HepG2 (cell line): ENCODE results near the gene PPM1G. TPM values are rescaled to one million over a fixed set of nuclear protein-coding genes. Genes with fewer than 3 reads are reported as not detected.

Experiments used
- CBX2 ChIP-seq, 2 experiments: fragments of 200-600 bp in 1 of 2; sonication (generic); formaldehyde crosslinking in 1 of 2; IDR thresholded peaks; 2 replicates each; pipeline versions ENCODE4 v1.7.0 to v1.8.1; 2018 to 2022; ENCODE audit warnings: low read depth in 2 of 2, low read length in 1 of 2, mild to moderate bottlenecking in 1 of 2, missing genetic modification reagents in 1 of 2
- FOXP1 ChIP-seq, 2 experiments: fragments of 450-650 bp in 1 of 2; IDR thresholded peaks; 2 replicates each; pipeline ENCODE4 v1.6.1; 2017 to 2018; ENCODE audit warnings: antibody characterized with exemption in 1 of 2
- GZF1 ChIP-seq: sonication (generic); formaldehyde crosslinking; IDR thresholded peaks from 2 replicates; pipeline ENCODE4 v1.5.1; 2020; ENCODE audit warnings: mild to moderate bottlenecking, missing genetic modification reagents
- KAT2B ChIP-seq: fragments of 150-350 bp; IDR thresholded peaks from 2 replicates; pipeline ENCODE4 v1.6.1; 2014; ENCODE audit warnings: low read depth, low read length, borderline replicate concordance
- KDM6A ChIP-seq: IDR thresholded peaks from 2 replicates; pipeline ENCODE4 v1.6.1; 2016; ENCODE audit warnings: low read depth
- MBNL3 ChIP-seq: fragments of 250-450 bp; sonication (Bioruptor Pico); conservative IDR thresholded peaks from 2 replicates; pipeline ENCODE4 v1.8.0; 2022; ENCODE audit warnings: mild to moderate bottlenecking, inconsistent platforms
- MEF2D ChIP-seq: sonication (generic); formaldehyde crosslinking; IDR thresholded peaks from 2 replicates; pipeline ENCODE4 v1.5.1; 2020; ENCODE audit warnings: mild to moderate bottlenecking, missing genetic modification reagents
- MXD4 ChIP-seq: IDR thresholded peaks from 2 replicates; pipeline ENCODE4 v1.6.1; 2016; ENCODE audit warnings: mild to moderate bottlenecking, missing biosample characterization, missing genetic modification reagents
- NFKB2 ChIP-seq: sonication (generic); formaldehyde crosslinking; IDR thresholded peaks from 2 replicates; pipeline ENCODE4 v1.4.0; 2020; ENCODE audit warnings: missing genetic modification reagents, borderline replicate concordance
- PRDM15 ChIP-seq: sonication (generic); formaldehyde crosslinking; IDR thresholded peaks from 2 replicates; pipeline ENCODE4 v1.4.0; 2020; ENCODE audit warnings: missing genetic modification reagents
- PTBP1 ChIP-seq: fragments of 200-400 bp; formaldehyde crosslinking; IDR thresholded peaks from 2 replicates; pipeline ENCODE4 v1.6.1; 2018; ENCODE audit warnings: low read length, low read depth; ENCODE audit not compliant: poor library complexity, severe bottlenecking
- RFX1 ChIP-seq: fragments of 450-650 bp; IDR thresholded peaks from 2 replicates; pipeline ENCODE4 v1.6.1; 2017
- SRSF4 ChIP-seq: fragments of 200-400 bp; formaldehyde crosslinking; IDR thresholded peaks from one replicate; pipeline ENCODE4 v1.6.1; 2018; ENCODE audit warnings: mild to moderate bottlenecking, low read depth, low read length, moderate library complexity; ENCODE audit not compliant: poor library complexity, severe bottlenecking
- SSRP1 ChIP-seq: IDR thresholded peaks from 2 replicates; pipeline ENCODE4 v1.6.1; 2016; ENCODE audit warnings: control low read depth
- TBP ChIP-seq: sonication (generic); formaldehyde crosslinking; IDR thresholded peaks from 2 replicates; pipeline ENCODE4 v1.5.0; 2020; ENCODE audit warnings: missing genetic modification reagents
- ZC3H13 ChIP-seq: sonication (generic); formaldehyde crosslinking; IDR thresholded peaks from 2 replicates; pipeline ENCODE4 v1.8.1; 2023; ENCODE audit warnings: mild to moderate bottlenecking, missing genetic modification reagents, moderate library complexity
- ZFAT ChIP-seq: sonication (generic); formaldehyde crosslinking; conservative IDR thresholded peaks from 2 replicates; pipeline ENCODE4 v1.8.1; 2023; ENCODE audit warnings: missing genetic modification reagents, inconsistent platforms
- ZFP36L1 ChIP-seq: sonication (generic); formaldehyde crosslinking; IDR thresholded peaks from 2 replicates; pipeline ENCODE4 v1.8.0; 2022; ENCODE audit warnings: mild to moderate bottlenecking, missing genetic modification reagents, moderate library complexity
- ZKSCAN5 ChIP-seq: sonication (generic); formaldehyde crosslinking; IDR thresholded peaks from 2 replicates; pipeline ENCODE4 v1.5.1; 2020; ENCODE audit warnings: mild to moderate bottlenecking, missing genetic modification reagents
- ZNF18 ChIP-seq: sonication (generic); formaldehyde crosslinking; IDR thresholded peaks from 2 replicates; pipeline ENCODE4 v1.8.0; 2022; ENCODE audit warnings: mild to moderate bottlenecking, missing genetic modification reagents; ENCODE audit not compliant: insufficient replicate concordance
- ZNF558 ChIP-seq: sonication (generic); formaldehyde crosslinking; IDR thresholded peaks from 2 replicates; pipeline ENCODE4 v1.9.0; 2022; ENCODE audit warnings: mild to moderate bottlenecking, missing genetic modification reagents, borderline replicate concordance
- ZNF572 ChIP-seq: sonication (generic); formaldehyde crosslinking; IDR thresholded peaks from 2 replicates; pipeline ENCODE4 v1.5.1; 2020; ENCODE audit warnings: mild to moderate bottlenecking, missing genetic modification reagents
- ZNF614 ChIP-seq: IDR thresholded peaks from 2 replicates; pipeline ENCODE4 v1.6.1; 2018; ENCODE audit warnings: missing biosample characterization, missing genetic modification reagents, inconsistent platforms, borderline replicate concordance
- polyA plus RNA-seq, 8 experiments: library from polyadenylated mRNA; depleted of rRNA in 3 of 8; stranded (reverse) in 7 of 8; unstranded in 1 of 8; fragments of >200 nt; fragmentation: Illumina TruSeq in 4 of 8; extraction: Trizol in 4 of 8; gene quantifications; 2 replicates each; pipeline versions ENCODE4 v1.2.1 to v1.2.3, GENCODE V29; 2011 to 2016; ENCODE audit warnings: low read depth in 4 of 8, missing spikeins in 1 of 8, mixed read lengths in 1 of 8; ENCODE audit not compliant: insufficient read depth in 1 of 8
- total RNA-seq, 5 experiments: library from RNA; depleted of rRNA; stranded (reverse); fragments of >200 nt; fragmentation: Illumina TruSeq; extraction: Trizol; gene quantifications; 2 replicates each; pipeline ENCODE4 v1.2.3, GENCODE V29; 2016; ENCODE audit warnings: low read depth in 1 of 5
- TF ChIP-seq, protein P1 (sequence below): sonication (generic); formaldehyde crosslinking; IDR thresholded peaks from 2 replicates; pipeline ENCODE4 v1.5.0; 2020; ENCODE audit warnings: missing genetic modification reagents, mild to moderate bottlenecking, borderline replicate concordance

PPM1G gene
- total and polyA plus RNA-seq, 2 of the 13 experiments (the other 11 are each of a cell fraction or from before 2014, with no cell fraction given): 58.2 to 213 TPM

DNA sequence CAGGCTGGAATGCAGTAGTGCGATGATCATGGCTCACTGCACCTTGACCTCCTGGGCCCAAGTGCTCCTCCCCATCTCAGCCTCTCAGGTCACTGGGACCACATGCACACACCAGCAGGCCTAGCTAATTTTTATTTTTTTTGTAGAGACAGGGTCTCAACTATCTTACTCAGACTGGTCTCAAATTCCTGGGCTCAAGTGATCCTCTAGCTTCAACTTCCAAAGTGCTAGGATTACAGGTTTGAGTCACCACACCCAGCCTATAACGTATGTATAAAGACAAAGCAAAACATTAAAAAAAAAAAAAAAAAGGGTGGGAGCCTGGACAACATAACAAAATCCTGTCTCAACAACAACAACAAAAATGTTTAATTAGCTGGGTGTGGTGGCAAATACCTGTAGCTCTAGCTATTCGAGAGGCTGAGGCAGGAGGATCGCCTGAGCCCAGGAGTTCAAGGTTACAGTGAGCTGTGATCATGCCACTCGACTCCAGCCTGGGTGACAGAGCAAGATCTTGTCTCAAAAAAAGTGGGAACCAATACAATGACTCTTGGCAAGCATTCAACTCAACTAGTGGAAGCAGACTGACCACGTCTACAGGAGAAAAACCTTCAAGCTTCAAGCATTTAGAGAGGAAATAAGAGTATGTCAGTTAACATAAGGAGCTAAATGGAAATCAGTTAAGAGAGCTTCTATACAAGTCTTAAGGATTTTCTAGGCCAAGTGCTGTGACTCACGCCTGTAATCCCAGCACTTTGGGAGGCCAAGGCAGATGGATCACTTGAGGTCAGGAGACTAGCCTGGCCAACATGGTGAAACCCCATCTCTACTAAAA is 55.4 kb downstream of the PPM1G start (continued):
- TF ChIP-seq MEF2D (CRISPR knock-in tag): no peak
- peak; percentile 55; the same call in 1 of the 2 replicates for TF ChIP-seq KDM6A (CRISPR knock-in tag)
- TF ChIP-seq PRDM15 (CRISPR knock-in tag): no peak
- no peak for TF ChIP-seq PTBP1
- no peak; the same call in 1 of the 2 replicates for TF ChIP-seq ZNF614 (CRISPR knock-in tag)
- no peak for TF ChIP-seq SRSF4
- TF ChIP-seq MBNL3 (CRISPR knock-in tag): no peak
- peak; percentile 65 for TF ChIP-seq FOXP1 (IDR thresholded peaks at IDR 0.05)
- 0 out of 2 replicates have a peak, but pooled peaks have one; percentile 23 for TF ChIP-seq FOXP1 (CRISPR knock-in tag; IDR thresholded peaks at IDR 0.05)
- TF ChIP-seq ZNF558: no peak
- TF ChIP-seq SSRP1 (CRISPR knock-in tag): no peak
- no peak; the same call in 1 of the 2 replicates for TF ChIP-seq MXD4 (CRISPR knock-in tag)
- no peak for TF ChIP-seq TBP
- no peak for TF ChIP-seq CBX2 (IDR thresholded peaks at IDR 0.05; ENCODE audit: low read depth, low read length)
- 0 out of 2 replicates have a peak, but pooled peaks have one; percentile 64 for TF ChIP-seq CBX2 (CRISPR knock-in tag; IDR thresholded peaks at IDR 0.05; ENCODE audit: low read depth)
- TF ChIP-seq ZC3H13 (CRISPR knock-in tag): no peak
- TF ChIP-seq NFKB2 (CRISPR knock-in tag): no peak
- TF ChIP-seq ZFAT: no peak
- TF ChIP-seq ZFP36L1 (CRISPR knock-in tag): no peak
- TF ChIP-seq ZKSCAN5 (CRISPR knock-in tag): no peak
- TF ChIP-seq GZF1 (CRISPR knock-in tag): no peak
- no peak for TF ChIP-seq ZNF572 (CRISPR knock-in tag)
- TF ChIP-seq KAT2B: no peak
- no peak for TF ChIP-seq RFX1
- TF ChIP-seq, protein P1, sequence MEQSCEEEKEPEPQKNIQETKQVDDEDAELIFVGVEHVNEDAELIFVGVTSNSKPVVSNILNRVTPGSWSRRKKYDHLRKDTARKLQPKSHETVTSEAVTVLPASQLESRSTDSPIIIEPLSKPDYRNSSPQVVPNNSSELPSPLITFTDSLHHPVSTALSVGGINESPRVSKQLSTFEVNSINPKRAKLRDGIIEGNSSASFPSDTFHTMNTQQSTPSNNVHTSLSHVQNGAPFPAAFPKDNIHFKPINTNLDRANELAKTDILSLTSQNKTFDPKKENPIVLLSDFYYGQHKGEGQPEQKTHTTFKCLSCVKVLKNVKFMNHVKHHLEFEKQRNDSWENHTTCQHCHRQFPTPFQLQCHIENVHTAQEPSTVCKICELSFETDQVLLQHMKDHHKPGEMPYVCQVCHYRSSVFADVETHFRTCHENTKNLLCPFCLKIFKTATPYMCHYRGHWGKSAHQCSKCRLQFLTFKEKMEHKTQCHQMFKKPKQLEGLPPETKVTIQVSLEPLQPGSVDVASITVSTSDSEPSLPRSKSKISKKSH (CRISPR knock-in tag): no peak
- TF ChIP-seq ZNF18 (CRISPR knock-in tag): peak; percentile 88
